Stomach (tissue), 4 donors: ENCODE results near the gene CREB5.

Source experiments
- CTCF ChIP-seq, 7 experiments: fragments of 450-650 bp in 4 of 7; fragments of 200-600 bp in 3 of 7; sonication (generic) in 3 of 7; IDR thresholded peaks; one replicate each; pipeline ENCODE4 v1.5.1; 2016 to 2019; ENCODE audit warnings: antibody characterized with exemption in 7 of 7, control low read depth in 2 of 7, mild to moderate bottlenecking in 1 of 7
- POLR2AphosphoS5 ChIP-seq, 3 donors: sonication (generic); formaldehyde crosslinking; IDR thresholded peaks; one replicate each; pipeline ENCODE4 v1.6.1; 2016; ENCODE audit warnings: antibody characterized with exemption in 3 of 3

- TF ChIP-seq CTCF (IDR thresholded peaks at IDR 0.05) (no peak), POLR2AphosphoS5 (IDR thresholded peaks at IDR 0.05) (no peak)
These were observed 342.1 kb downstream of the CREB5 start for GRCh38 chr7:28754447-28754846.
